ENCODE data around the gene PDE2A. TPM values are rescaled to one million over a fixed set of nuclear protein-coding genes. Genes with fewer than 3 reads are reported as not detected.

The PDE2A gene
- total RNA-seq, 1 donor from 2014 or later, result 403 TPM

DNA sequence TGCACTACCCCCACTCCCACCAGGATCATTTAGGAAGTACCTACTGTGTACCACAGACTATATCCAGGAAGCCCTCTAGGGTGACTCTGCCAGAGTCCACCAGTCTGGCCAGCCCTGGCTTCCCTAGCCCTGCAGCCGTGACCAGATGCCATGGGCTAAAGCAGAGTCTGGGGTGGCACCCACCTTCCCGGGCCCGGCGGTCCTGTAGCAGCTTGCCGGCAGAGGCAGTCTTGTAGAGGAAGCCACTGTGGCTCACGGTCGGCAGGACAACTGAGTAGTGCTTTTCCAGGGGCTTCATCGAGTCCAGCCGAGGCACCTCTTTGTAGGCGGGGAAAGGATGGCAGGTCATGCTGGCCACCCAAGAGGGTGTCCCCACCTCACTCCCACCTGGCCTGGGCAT is 27.2 kb upstream of the PDE2A start:
- no peak overlapping the region for H3K4me3 ChIP-seq
- no peaks in the 10 kb centered on the region for H3K9me3 ChIP-seq
- H3K4me1 ChIP-seq, result peaks cover 0 to 12% of the 10 kb centered on the region in 2 donors
- intact Hi-C loops (cut with DNase I), result no loop called here
- TF ChIP-seq, protein P1, sequence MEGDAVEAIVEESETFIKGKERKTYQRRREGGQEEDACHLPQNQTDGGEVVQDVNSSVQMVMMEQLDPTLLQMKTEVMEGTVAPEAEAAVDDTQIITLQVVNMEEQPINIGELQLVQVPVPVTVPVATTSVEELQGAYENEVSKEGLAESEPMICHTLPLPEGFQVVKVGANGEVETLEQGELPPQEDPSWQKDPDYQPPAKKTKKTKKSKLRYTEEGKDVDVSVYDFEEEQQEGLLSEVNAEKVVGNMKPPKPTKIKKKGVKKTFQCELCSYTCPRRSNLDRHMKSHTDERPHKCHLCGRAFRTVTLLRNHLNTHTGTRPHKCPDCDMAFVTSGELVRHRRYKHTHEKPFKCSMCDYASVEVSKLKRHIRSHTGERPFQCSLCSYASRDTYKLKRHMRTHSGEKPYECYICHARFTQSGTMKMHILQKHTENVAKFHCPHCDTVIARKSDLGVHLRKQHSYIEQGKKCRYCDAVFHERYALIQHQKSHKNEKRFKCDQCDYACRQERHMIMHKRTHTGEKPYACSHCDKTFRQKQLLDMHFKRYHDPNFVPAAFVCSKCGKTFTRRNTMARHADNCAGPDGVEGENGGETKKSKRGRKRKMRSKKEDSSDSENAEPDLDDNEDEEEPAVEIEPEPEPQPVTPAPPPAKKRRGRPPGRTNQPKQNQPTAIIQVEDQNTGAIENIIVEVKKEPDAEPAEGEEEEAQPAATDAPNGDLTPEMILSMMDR (IDR thresholded peaks at IDR 0.05), result no peak
- H3K27ac ChIP-seq, result no peak overlapping the region
- no peak for DNase-seq (ENCODE audit: low spot score in 2 of 2)
- no peaks in the 10 kb centered on the region for H3K27me3 ChIP-seq
- peaks cover 72 to 73% of the 10 kb centered on the region in 2 donors for H3K36me3 ChIP-seq

DNA sequence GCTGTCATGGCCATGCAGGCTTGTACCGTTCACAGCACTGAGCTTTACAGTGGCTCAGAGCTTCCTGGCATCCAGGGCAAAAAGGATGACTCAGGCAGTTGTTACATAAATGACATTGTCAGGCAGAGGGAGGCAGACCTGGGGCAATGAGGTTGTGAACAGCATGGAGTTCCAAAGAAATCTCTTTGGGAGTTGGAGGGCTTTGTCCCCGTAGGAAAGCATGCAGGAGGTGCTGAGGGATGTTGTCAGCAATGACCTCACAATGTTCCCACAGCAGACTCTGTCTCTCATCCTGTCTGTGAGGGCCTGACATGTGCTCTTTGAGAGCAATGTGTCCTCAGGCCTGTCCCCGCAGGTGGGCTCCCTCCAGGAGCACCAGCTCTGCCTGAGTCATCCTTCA is 25.9 kb upstream of the PDE2A start:
- H3K9me3 ChIP-seq, result no peaks in the 10 kb centered on the region
- no peak overlapping the region for H3K4me3 ChIP-seq
- peaks cover 0 to 12% of the 10 kb centered on the region in 2 donors for H3K4me1 ChIP-seq
- TF ChIP-seq, protein P1 (IDR thresholded peaks at IDR 0.05), result no peak
- peaks cover 73 to 81% of the 10 kb centered on the region in 2 donors for H3K36me3 ChIP-seq
- H3K27ac ChIP-seq, result no peak overlapping the region
- intact Hi-C loops (cut with DNase I), result no loop called here
- no peaks in the 10 kb centered on the region for H3K27me3 ChIP-seq
- no peak for DNase-seq (ENCODE audit: low spot score in 2 of 2)

DNA sequence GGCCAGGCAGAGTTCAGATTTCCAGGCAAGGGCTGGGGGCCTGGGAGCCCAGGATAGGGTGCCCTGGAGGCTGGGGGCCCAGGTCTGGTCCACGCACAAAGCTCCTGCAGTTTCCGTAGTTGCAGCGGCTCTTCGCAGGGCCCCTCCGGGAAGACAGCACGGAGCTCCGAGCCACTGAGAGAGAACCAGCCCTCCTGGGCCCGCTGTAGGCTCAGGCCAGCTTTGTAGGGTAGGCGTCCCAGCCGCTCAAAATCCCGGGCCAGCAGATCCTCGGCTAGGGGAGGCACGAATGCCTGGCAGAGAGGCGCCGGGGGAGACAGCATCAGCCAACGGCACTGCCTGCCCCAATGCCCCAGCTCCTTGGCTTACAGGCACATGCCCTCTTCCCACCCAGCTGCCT is 23.6 kb upstream of the PDE2A start:
- Histone ChIP-seq H3K27ac (no peak overlapping the region), H3K27me3 (no peaks in the 10 kb centered on the region), H3K4me3 (no peak overlapping the region), H3K9me3 (no peaks in the 10 kb centered on the region), H3K4me1 (peaks cover 0 to 2% of the 10 kb centered on the region in 2 donors), H3K36me3 (peaks cover 86 to 91% of the 10 kb centered on the region in 2 donors)
- DNase-seq (ENCODE audit: low spot score in 2 of 2), result no peak
- intact Hi-C loops (cut with DNase I), result no loop called here
- TF ChIP-seq, protein P1 (IDR thresholded peaks at IDR 0.05), result no peak

DNA sequence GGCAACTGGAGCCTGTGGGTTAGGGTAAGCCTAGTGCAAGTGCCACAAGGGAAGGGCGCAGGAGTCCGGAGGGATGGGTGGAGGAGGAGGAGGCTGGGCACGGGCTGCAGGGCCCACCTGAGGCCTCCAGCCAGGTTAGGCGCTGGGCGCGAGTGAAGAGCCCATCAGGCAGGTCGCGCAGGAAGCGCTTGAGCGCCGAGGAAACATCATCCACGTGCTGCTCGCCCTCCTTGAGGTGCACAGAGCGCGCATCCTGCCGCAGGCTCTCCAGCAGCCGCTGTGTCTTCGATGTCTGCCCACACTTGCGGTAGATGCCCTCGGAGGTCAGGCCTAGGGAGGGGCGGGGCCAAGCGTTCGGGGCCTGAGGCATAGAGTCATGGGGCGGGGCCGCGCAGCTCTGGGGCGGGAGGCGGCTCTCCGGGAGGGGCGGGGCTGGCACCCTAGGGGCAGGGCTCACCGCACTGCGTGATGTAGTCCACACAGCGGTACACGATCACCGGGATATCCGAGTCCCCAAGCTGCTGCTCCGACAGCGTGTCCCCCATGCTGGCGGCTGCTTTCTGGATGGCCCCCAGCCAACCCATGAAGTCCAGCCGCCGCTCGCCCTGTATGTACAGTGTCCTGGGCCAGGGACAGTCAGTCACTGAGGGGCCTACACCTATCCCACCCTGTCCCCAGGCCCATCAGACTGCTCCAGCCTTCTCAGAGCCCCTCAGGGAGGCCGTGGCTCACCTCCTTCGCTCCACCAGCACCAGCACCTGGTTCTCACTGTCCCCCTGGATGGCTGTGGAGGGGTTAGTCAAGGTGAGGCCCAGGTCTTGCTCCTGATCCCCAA is 22.9 kb upstream of the PDE2A start:
- intact Hi-C loops (cut with DNase I), result no loop called here
- Histone ChIP-seq H3K27ac (no peak overlapping the region), H3K4me1 (no peaks in the 10 kb centered on the region), H3K4me3 (no peak overlapping the region), H3K9me3 (no peaks in the 10 kb centered on the region), H3K36me3 (peaks cover 89 to 91% of the 10 kb centered on the region in 2 donors), H3K27me3 (no peaks in the 10 kb centered on the region)
- no peak for DNase-seq (ENCODE audit: low spot score in 2 of 2)
- TF ChIP-seq, protein P1 (IDR thresholded peaks at IDR 0.05), result no peak

DNA sequence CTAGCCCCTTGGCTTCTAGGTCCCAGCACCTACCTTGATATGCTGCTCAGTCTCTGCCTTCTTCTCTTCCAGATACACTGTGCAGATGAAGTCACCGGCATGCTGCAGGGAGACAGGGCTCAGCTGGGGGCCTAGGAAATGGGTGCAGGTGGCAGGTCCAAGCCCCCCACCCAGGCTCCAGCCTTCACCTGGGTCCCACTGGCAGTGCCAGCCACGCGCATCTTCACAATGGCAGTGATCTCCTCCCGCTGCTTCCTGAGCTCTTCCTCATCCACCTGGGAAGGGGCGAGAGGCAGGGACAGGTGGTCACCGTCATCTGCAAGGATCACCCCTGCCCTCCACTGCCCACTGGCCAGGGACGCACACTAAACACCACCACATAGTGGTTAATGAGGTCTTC is 21.1 kb upstream of the PDE2A start:
- Histone ChIP-seq H3K27me3 (no peaks in the 10 kb centered on the region), H3K27ac (no peak overlapping the region), H3K9me3 (no peaks in the 10 kb centered on the region), H3K36me3 (peaks cover 92 to 93% of the 10 kb centered on the region in 2 donors), H3K4me3 (no peak overlapping the region), H3K4me1 (no peaks in the 10 kb centered on the region)
- intact Hi-C loops (cut with DNase I), result no loop called here
- TF ChIP-seq, protein P1 (IDR thresholded peaks at IDR 0.05), result no peak
- DNase-seq (ENCODE audit: low spot score in 2 of 2), result no peak
